Muscle layer of colon (tissue), 2 donors: ENCODE data around the gene SCAMP5.

Experiments used
- H3K27ac ChIP-seq: one replicate; pipeline ENCODE4 v1.7.0; 2013; ENCODE audit warnings: low read depth, mild to moderate bottlenecking, low read length, moderate library complexity
- H3K27me3 ChIP-seq, 2 donors: one replicate each; pipeline ENCODE4 v1.7.0; 2013; ENCODE audit warnings: low read length in 2 of 2, mild to moderate bottlenecking in 2 of 2; ENCODE audit not compliant: insufficient read depth in 2 of 2, control insufficient read depth in 1 of 2
- H3K36me3 ChIP-seq: one replicate; pipeline ENCODE4 v1.7.0; 2013; ENCODE audit warnings: mild to moderate bottlenecking, low read length; ENCODE audit not compliant: insufficient read depth
- H3K4me1 ChIP-seq: one replicate; pipeline ENCODE4 v1.7.0; 2013; ENCODE audit warnings: mild to moderate bottlenecking, low read length; ENCODE audit not compliant: insufficient read depth
- H3K4me3 ChIP-seq, 2 donors: one replicate each; pipeline ENCODE4 v1.7.0; 2013; ENCODE audit warnings: low read length in 2 of 2, low read depth in 1 of 2, mild to moderate bottlenecking in 1 of 2, moderate library complexity in 1 of 2
- H3K9ac ChIP-seq: one replicate; pipeline ENCODE4 v1.7.0; 2013; ENCODE audit warnings: low read length
- H3K9me3 ChIP-seq: one replicate; pipeline ENCODE4 v1.7.0; 2013; ENCODE audit warnings: mild to moderate bottlenecking, low read length
- donor health status: abdominal sarcoma.
- donor health status: Adenocarcinoma of cecum.

SCAMP5 gene

DNA sequence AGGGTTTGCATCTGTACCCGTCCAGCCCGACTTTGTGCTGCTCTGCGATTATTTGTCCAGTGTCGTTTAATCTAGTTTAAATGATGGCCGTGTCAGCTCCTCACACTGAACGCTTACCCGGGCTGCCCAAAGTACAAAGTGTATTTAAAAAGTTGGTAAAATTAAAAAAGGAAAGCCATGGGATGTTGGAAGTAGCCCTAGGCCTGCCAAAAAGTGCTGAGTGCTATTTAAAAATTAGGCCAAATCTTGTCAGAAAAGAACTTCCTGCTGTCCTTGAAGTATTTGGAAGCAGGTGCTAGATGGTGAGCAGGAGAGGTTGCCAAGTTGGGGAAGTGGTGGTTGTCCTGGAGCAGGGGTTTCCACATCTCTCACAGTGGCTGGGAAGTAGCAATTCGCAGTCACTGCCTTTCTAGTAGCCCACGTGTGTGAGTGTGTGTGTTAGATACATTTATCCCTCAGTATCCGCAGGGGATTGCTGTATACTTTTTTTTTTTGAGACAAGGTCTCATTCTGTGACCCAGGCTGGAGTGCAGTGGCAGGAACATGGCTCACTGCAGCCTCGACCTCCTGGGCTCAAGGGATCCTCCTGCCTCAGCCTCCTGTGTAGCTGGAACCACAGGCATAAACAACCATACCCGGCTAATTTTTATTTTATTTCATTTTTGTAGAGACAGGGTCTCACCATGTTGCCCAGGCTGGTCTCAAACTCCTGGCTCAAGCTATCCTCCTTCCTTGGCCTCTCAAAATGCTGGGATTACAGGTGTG, 28.7 kb downstream of the SCAMP5 start:
- Histone ChIP-seq H3K4me1 (peaks cover 22% of the 10 kb centered on the region), H3K27me3 (no peaks in the 10 kb centered on the region), H3K27ac (peak overlapping the region; percentile 70), H3K36me3 (no peaks in the 10 kb centered on the region), H3K4me3 (peak overlapping the region; percentile 54 to 79), H3K9ac (peak overlapping the region; percentile 55), H3K9me3 (no peaks in the 10 kb centered on the region)

DNA sequence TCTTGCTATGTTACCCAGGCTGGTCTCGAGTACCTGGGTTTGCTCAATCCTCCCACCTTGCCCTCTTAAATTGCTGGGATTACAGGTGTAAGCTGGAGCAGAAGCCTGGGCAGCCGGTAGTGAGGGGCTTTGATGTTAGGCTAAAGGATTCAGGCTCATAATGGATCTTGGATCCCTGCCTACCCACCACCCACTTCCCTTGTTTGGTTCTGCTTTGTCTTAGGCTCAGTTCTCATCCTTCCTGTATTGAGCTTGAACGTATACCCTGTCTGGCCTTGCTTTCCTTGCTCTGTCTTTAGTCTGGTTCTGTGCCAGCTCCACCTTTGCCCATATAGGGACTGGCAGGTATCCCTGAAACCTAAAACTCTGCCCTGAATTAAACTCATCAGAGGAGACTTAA, 29.7 kb downstream of the SCAMP5 start:
- Histone ChIP-seq H3K27me3 (no peaks in the 10 kb centered on the region), H3K36me3 (no peaks in the 10 kb centered on the region), H3K4me1 (peaks cover 31% of the 10 kb centered on the region), H3K9ac (no peak overlapping the region), H3K27ac (no peak overlapping the region), H3K9me3 (no peaks in the 10 kb centered on the region), H3K4me3 (no peak overlapping the region)

DNA sequence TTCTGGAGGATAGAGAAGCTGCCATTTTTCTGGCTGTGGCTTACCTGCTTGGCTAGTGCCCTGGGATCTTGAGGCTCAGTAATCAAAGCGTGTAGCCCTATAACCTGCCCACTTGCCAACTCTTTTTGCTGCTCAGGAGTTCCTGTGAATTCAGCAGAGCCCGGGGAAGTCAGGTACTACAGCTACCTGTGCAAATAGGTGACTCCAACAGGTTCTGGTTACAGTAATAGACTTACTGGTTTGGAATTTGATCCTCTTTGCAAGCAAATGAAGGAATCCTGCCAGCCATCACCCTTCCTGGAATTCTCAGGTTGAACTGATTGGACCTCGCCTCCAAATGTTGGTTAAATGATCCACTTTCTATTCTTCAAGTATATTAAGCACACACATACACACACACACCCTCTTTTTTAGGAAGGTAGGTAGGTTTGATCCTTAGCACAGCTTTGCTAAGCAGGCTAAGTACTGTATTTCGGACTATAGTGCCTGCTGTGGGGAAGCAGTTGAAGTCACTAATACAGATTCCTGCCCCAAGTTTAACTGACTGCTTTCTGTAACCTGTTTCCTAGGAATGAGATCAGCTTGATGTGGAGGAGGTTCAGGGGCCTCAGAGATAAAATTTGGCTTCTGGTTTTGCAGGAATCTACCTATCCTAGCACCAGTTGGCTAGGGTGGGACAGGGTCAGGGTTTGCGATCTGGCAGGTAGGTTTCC, 30.3 kb downstream of the SCAMP5 start:
- Histone ChIP-seq H3K4me1 (peaks cover 37% of the 10 kb centered on the region), H3K9me3 (no peaks in the 10 kb centered on the region), H3K36me3 (no peaks in the 10 kb centered on the region), H3K9ac (no peak overlapping the region), H3K27ac (no peak overlapping the region), H3K4me3 (no peak overlapping the region), H3K27me3 (no peaks in the 10 kb centered on the region)

DNA sequence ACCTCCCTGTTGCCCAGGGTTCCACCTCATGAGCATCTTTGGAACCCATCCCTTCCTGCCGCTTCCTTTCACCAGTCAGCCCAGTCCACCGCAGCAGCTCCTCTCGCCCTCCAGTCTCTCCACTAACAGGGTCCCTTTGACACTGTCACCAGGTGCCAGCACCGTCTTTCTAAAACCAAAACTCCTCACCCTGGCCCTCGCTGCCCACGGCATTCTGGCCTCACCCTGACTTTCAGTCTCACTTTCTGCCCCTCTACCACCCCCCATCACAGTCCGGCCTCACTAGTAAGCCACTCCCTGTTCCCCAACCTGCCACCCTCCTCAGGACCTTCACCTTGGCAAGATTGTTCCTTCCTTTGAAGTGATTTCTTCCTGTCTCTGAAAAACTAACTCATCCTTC, 32.2 kb downstream of the SCAMP5 start:
- Histone ChIP-seq H3K36me3 (no peaks in the 10 kb centered on the region), H3K4me1 (peaks cover 37% of the 10 kb centered on the region), H3K27ac (no peak overlapping the region), H3K27me3 (no peaks in the 10 kb centered on the region), H3K4me3 (no peak overlapping the region), H3K9me3 (no peaks in the 10 kb centered on the region), H3K9ac (no peak overlapping the region)

GRCh38 chr15:75028991-75029377, 33.6 kb downstream of the SCAMP5 start:
- Histone ChIP-seq H3K36me3 (no peaks in the 10 kb centered on the region), H3K9ac (no peak overlapping the region), H3K4me1 (peaks cover 35% of the 10 kb centered on the region), H3K4me3 (no peak overlapping the region), H3K27me3 (no peaks in the 10 kb centered on the region), H3K9me3 (no peaks in the 10 kb centered on the region), H3K27ac (peak overlapping the region; percentile 4)

- H3K36me3 ChIP-seq: no peaks in the 10 kb centered on the region
- no peaks in the 10 kb centered on the region for H3K9me3 ChIP-seq
- H3K9ac ChIP-seq: no peak overlapping the region
- H3K27me3 ChIP-seq: no peaks in the 10 kb centered on the region
- peak overlapping the region in 1 of 2 donors; percentile 38 for H3K4me3 ChIP-seq
- H3K4me1 ChIP-seq: peaks cover 30% of the 10 kb centered on the region
- peak overlapping the region; percentile 47 for H3K27ac ChIP-seq
These were observed 34.1 kb downstream of the SCAMP5 start for GRCh38 chr15:75029378-75030022.

DNA sequence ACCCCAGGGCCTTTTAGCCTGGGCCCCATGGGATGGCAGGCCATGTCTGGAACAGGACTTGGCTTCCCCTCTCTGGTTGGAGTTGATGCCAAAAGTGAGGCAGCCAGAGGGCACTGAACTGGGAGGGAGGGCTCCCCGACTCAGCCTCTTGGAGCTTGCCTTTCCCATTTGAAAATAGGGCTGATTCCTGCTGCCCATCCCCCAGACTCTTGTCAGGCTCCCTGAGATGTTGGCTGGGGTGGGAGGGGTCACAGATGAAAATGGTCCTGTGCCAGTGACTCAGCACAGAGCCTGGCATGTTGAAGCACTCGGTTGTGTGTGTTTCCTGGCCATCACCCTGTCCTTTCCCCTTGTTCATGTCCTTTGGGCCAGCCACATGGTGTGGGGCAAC, 34.7 kb downstream of the SCAMP5 start:
- no peak overlapping the region for H3K4me3 ChIP-seq
- no peaks in the 10 kb centered on the region for H3K36me3 ChIP-seq
- H3K4me1 ChIP-seq: peaks cover 25% of the 10 kb centered on the region
- no peaks in the 10 kb centered on the region for H3K9me3 ChIP-seq
- H3K9ac ChIP-seq: no peak overlapping the region
- H3K27me3 ChIP-seq: no peaks in the 10 kb centered on the region
- H3K27ac ChIP-seq: peak overlapping the region; percentile 47

GRCh38 chr15:75030424-75030823, 35.1 kb downstream of the SCAMP5 start:
- Histone ChIP-seq H3K4me1 (peaks cover 22% of the 10 kb centered on the region), H3K9me3 (no peaks in the 10 kb centered on the region), H3K27me3 (no peaks in the 10 kb centered on the region), H3K27ac (peak overlapping the region; percentile 47), H3K9ac (no peak overlapping the region), H3K36me3 (no peaks in the 10 kb centered on the region), H3K4me3 (no peak overlapping the region)

- H3K9ac ChIP-seq: no peak overlapping the region
- peaks cover 20% of the 10 kb centered on the region for H3K4me1 ChIP-seq
- H3K27ac ChIP-seq: no peak overlapping the region
- H3K9me3 ChIP-seq: no peaks in the 10 kb centered on the region
- no peaks in the 10 kb centered on the region for H3K36me3 ChIP-seq
- H3K27me3 ChIP-seq: no peaks in the 10 kb centered on the region
- no peak overlapping the region for H3K4me3 ChIP-seq
These were observed 36.5 kb downstream of the SCAMP5 start for GRCh38 chr15:75031848-75032247.

DNA sequence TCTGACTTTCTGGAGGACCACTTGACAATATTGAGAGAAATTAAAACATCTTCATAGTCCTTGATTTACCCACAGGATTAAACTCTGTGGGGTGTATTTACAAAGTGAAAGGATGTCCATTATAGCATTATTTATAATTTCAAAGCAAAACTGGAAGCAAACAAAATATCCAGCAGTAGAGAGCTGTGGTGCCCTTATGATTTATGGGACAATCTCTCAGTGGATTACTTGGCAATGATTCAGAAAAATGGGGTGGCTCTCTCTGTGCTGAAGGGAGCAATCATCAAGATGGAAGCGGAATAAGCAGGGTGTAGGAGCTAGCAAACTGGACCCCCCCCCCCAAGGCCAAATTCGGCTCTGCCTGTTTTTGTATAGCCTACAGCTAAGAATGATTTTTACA, 37.0 kb downstream of the SCAMP5 start:
- no peaks in the 10 kb centered on the region for H3K36me3 ChIP-seq
- no peaks in the 10 kb centered on the region for H3K27me3 ChIP-seq
- no peaks in the 10 kb centered on the region for H3K9me3 ChIP-seq
- H3K4me3 ChIP-seq: no peak overlapping the region
- no peak overlapping the region for H3K9ac ChIP-seq
- H3K27ac ChIP-seq: no peak overlapping the region
- peaks cover 20% of the 10 kb centered on the region for H3K4me1 ChIP-seq

GRCh38 chr15:75033809-75034208, 38.4 kb downstream of the SCAMP5 start:
- Histone ChIP-seq H3K4me1 (peaks cover 18% of the 10 kb centered on the region), H3K27me3 (no peaks in the 10 kb centered on the region), H3K36me3 (no peaks in the 10 kb centered on the region), H3K9ac (no peak overlapping the region), H3K27ac (no peak overlapping the region), H3K9me3 (no peaks in the 10 kb centered on the region), H3K4me3 (no peak overlapping the region)
